GM18498 (cell line): Measurements from ENCODE around the gene CBFA2T3.
"Not testable (repeated sequence)": the region's sequence is repeated elsewhere in the genome, so short reads cannot be mapped to it uniquely, and the experiment has no call there.

Source experiments
- ATAC-seq: cut with Tn5 transposase; IDR thresholded peaks from one replicate; pipeline ENCODE4 v1.9.1; 2021; ENCODE audit warnings: mild to moderate bottlenecking, moderate library complexity; ENCODE audit not compliant: unreplicated experiment

The CBFA2T3 gene

GRCh38 chr16:89013111-89013510, 36.1 kb upstream of the CBFA2T3 start:
- no peak for ATAC-seq

GRCh38 chr16:89012622-89012995, 35.6 kb upstream of the CBFA2T3 start:
- ATAC-seq, result no peak

GRCh38 chr16:89011909-89012621, 35.1 kb upstream of the CBFA2T3 start:
- ATAC-seq, result no peak

GRCh38 chr16:89010210-89010925, 33.4 kb upstream of the CBFA2T3 start:
- ATAC-seq, result no peak

- ATAC-seq, result no peak
These were observed 32.6 kb upstream of the CBFA2T3 start for GRCh38 chr16:89009343-89010209.

GRCh38 chr16:89008796-89009195, 31.8 kb upstream of the CBFA2T3 start:
- ATAC-seq, result not testable (repeated sequence)

GRCh38 chr16:89007371-89008249, 30.6 kb upstream of the CBFA2T3 start:
- no peak for ATAC-seq

- ATAC-seq, result no peak
These were observed 29.2 kb upstream of the CBFA2T3 start for GRCh38 chr16:89006036-89006752.

- ATAC-seq, result no peak
These were observed 28.4 kb upstream of the CBFA2T3 start for GRCh38 chr16:89005201-89006035.

- ATAC-seq, result no peak
These were observed 27.3 kb upstream of the CBFA2T3 start for GRCh38 chr16:89004209-89004831.

GRCh38 chr16:89003831-89004208, 26.8 kb upstream of the CBFA2T3 start:
- no peak for ATAC-seq

- no peak for ATAC-seq
These were observed 26.1 kb upstream of the CBFA2T3 start for GRCh38 chr16:89002851-89003830.

GRCh38 chr16:89002081-89002480, 25.1 kb upstream of the CBFA2T3 start:
- not testable (repeated sequence) for ATAC-seq

GRCh38 chr16:89001117-89002027, 24.4 kb upstream of the CBFA2T3 start:
- no peak for ATAC-seq

GRCh38 chr16:89000207-89000959, 23.4 kb upstream of the CBFA2T3 start:
- ATAC-seq, result no peak
